Measurements from ENCODE around the gene ACVR2A.
A peak's percentile ranks its signal among the peaks of the same experiment; 100 is the strongest.

The ACVR2A gene

DNA sequence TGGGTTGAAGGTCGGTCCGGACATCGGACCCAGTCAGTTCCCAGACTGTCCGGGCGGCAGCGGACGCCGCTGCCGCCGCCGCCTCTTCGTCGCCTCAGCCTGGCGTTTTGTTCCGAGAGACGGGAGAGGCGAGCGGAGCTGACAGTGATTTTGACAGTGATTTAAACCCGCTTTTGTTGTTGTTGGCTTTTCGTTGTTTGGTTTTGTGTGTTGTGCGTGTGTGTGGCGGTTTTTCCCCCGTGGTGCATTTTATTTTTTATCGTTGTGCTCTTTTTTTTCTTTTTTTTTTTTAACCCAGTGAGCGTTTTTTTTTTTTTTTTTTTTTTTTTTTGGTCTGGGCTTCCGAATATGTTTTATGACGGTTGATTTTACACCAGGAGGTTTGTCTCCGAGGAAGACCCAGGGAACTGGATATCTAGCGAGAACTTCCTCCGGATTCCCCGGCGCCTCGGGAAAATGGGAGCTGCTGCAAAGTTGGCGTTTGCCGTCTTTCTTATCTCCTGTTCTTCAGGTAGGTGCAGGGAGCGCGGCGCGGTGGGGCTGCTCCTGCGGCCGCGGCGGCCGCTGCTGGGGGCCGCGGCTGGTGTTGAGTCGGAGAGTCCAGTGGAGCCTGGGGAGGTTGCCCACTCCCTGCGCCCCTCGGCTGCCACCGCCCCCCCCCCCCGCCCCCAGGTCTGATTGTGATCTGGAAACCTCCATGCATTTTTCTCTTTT lies at the start of gene ACVR2A:
ACVR2A (plus strand) TSS at position 333 of the 714 bp plus-strand sequence; CDS start at position 457, 124 bp downstream.
- WGBS (ENCODE audit: insufficient coverage, insufficient read length), result no CpG with 5 or more reads among the region's 51 CpGs
- Histone ChIP-seq H3K36me3 (ENCODE audit: control insufficient read depth, insufficient read depth, low read length) (no peaks in the 10 kb centered on the region), H3K4me3 (ENCODE audit: low read length) (peak within 1 kb of the TSS; percentile 44), H3K4me1 (ENCODE audit: control insufficient read depth, insufficient read depth, low read length) (0 out of 2 replicates have a peak, but pooled peaks cover 1% of the 10 kb centered on the region), H3K27me3 (ENCODE audit: control insufficient read depth, insufficient read depth, low read length) (no peaks in the 10 kb centered on the region), H3K9me3 (ENCODE audit: control insufficient read depth, insufficient read depth, low read length) (no peaks in the 10 kb centered on the region), H3K27ac (ENCODE audit: low read length) (no peak within 1 kb of the TSS)
- no peak for DNase-seq (ENCODE audit: low read depth, low spot score)

GRCh38 chr2:147800316-147800715 lies 44.5 kb upstream of the ACVR2A start:
- Histone ChIP-seq H3K4me1 (ENCODE audit: control insufficient read depth, insufficient read depth, low read length) (no peaks in the 10 kb centered on the region), H3K9me3 (ENCODE audit: control insufficient read depth, insufficient read depth, low read length) (no peaks in the 10 kb centered on the region), H3K27me3 (ENCODE audit: control insufficient read depth, insufficient read depth, low read length) (no peaks in the 10 kb centered on the region), H3K27ac (ENCODE audit: low read length) (no peak overlapping the region), H3K4me3 (ENCODE audit: low read length) (no peak overlapping the region), H3K36me3 (ENCODE audit: control insufficient read depth, insufficient read depth, low read length) (no peaks in the 10 kb centered on the region)
- no CpG with 5 or more reads among the region's 2 CpGs for WGBS (ENCODE audit: insufficient coverage, insufficient read length)
- DNase-seq (ENCODE audit: low read depth, low spot score), result no peak

GRCh38 chr2:147806846-147807245 lies 38.0 kb upstream of the ACVR2A start:
- Histone ChIP-seq H3K27ac (ENCODE audit: low read length) (no peak overlapping the region), H3K4me1 (ENCODE audit: control insufficient read depth, insufficient read depth, low read length) (peaks cover 1% of the 10 kb centered on the region), H3K4me3 (ENCODE audit: low read length) (no peak overlapping the region), H3K27me3 (ENCODE audit: control insufficient read depth, insufficient read depth, low read length) (no peaks in the 10 kb centered on the region), H3K9me3 (ENCODE audit: control insufficient read depth, insufficient read depth, low read length) (no peaks in the 10 kb centered on the region), H3K36me3 (ENCODE audit: control insufficient read depth, insufficient read depth, low read length) (no peaks in the 10 kb centered on the region)
- no peak for DNase-seq (ENCODE audit: low read depth, low spot score)
- no CpG with 5 or more reads among the region's 1 CpG for WGBS (ENCODE audit: insufficient coverage, insufficient read length)

DNA sequence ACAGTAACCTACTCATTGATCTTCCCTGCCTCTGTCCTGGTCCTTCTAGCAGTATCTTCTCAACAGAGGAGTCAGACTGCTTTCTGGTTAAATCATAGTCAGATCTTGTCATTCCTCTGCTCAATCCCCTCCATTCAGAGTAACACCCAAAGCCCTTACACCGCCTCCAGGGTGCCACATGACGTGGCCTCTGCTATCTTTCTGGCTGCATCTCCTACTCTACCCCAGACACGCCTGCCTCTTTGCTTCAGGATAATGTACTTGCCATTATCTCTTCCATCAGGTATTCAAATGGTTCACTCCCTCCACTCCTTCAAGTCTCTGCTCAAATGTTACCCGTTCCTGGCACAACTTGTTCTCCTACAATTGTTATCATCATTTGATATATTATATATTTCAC lies 36.3 kb upstream of the ACVR2A start:
- H3K27me3 ChIP-seq (ENCODE audit: control insufficient read depth, insufficient read depth, low read length), result no peaks in the 10 kb centered on the region
- H3K4me3 ChIP-seq (ENCODE audit: low read length), result no peak overlapping the region
- no CpG with 5 or more reads among the region's 4 CpGs for WGBS (ENCODE audit: insufficient coverage, insufficient read length)
- peaks cover 1% of the 10 kb centered on the region for H3K4me1 ChIP-seq (ENCODE audit: control insufficient read depth, insufficient read depth, low read length)
- H3K36me3 ChIP-seq (ENCODE audit: control insufficient read depth, insufficient read depth, low read length), result no peaks in the 10 kb centered on the region
- H3K27ac ChIP-seq (ENCODE audit: low read length), result no peak overlapping the region
- no peaks in the 10 kb centered on the region for H3K9me3 ChIP-seq (ENCODE audit: control insufficient read depth, insufficient read depth, low read length)
- no peak for DNase-seq (ENCODE audit: low read depth, low spot score)

- H3K36me3 ChIP-seq (ENCODE audit: control insufficient read depth, insufficient read depth, low read length), result no peaks in the 10 kb centered on the region
- no peak overlapping the region for H3K4me3 ChIP-seq (ENCODE audit: low read length)
- H3K9me3 ChIP-seq (ENCODE audit: control insufficient read depth, insufficient read depth, low read length), result no peaks in the 10 kb centered on the region
- peaks cover 1% of the 10 kb centered on the region for H3K4me1 ChIP-seq (ENCODE audit: control insufficient read depth, insufficient read depth, low read length)
- H3K27me3 ChIP-seq (ENCODE audit: control insufficient read depth, insufficient read depth, low read length), result no peaks in the 10 kb centered on the region
- H3K27ac ChIP-seq (ENCODE audit: low read length), result no peak overlapping the region
- DNase-seq (ENCODE audit: low read depth, low spot score), result no peak
Observed at GRCh38 chr2:147810883-147811765, 33.7 kb upstream of the ACVR2A start.

DNA sequence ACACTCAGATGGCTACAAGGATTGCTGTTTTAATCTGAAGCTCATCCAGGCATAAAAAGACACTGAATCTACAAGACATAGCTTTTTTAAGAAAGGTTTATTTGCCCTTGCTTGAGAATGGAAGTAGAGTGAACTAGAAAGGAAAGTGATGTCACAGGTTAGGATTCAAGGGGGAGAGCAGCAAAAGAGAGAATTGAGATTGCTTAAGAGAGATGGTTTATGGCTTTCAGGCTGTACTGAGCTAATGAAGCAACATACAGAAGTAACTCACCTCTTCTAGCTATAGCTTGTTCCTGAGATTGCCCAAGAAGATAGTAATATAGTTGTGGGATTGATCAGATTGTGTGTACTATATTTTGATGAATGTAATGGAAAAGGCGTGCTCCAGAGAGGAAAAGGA lies 26.1 kb upstream of the ACVR2A start:
- Histone ChIP-seq H3K4me1 (ENCODE audit: control insufficient read depth, insufficient read depth, low read length) (no peaks in the 10 kb centered on the region), H3K27me3 (ENCODE audit: control insufficient read depth, insufficient read depth, low read length) (no peaks in the 10 kb centered on the region), H3K9me3 (ENCODE audit: control insufficient read depth, insufficient read depth, low read length) (no peaks in the 10 kb centered on the region), H3K36me3 (ENCODE audit: control insufficient read depth, insufficient read depth, low read length) (no peaks in the 10 kb centered on the region), H3K4me3 (ENCODE audit: low read length) (no peak overlapping the region), H3K27ac (ENCODE audit: low read length) (no peak overlapping the region)
- DNase-seq (ENCODE audit: low read depth, low spot score), result no peak
- WGBS (ENCODE audit: insufficient coverage, insufficient read length), result 100% methylated on average over 1 of the region's 1 CpG

DNA sequence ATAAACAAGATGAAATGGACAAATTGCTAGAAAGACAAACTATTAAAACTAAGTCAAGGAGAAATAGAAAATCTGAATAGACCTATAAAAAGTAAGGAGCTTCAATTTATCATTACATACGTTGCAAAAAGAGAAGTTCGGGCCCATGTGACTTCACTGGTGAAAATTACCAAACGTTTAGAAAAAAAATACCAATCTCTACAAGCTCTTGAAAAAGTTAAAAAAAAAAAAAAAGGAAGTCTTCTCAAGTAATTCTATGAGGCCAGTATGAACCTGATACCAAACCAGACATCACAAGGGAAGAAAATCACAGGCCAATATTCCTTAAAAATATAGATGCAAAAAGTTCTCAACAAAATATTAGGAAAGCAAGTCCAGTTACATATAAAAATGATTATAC lies 20.2 kb upstream of the ACVR2A start:
- no CpG with 5 or more reads among the region's 3 CpGs for WGBS (ENCODE audit: insufficient coverage, insufficient read length)
- Histone ChIP-seq H3K27ac (ENCODE audit: low read length) (no peak overlapping the region), H3K9me3 (ENCODE audit: control insufficient read depth, insufficient read depth, low read length) (no peaks in the 10 kb centered on the region), H3K4me3 (ENCODE audit: low read length) (no peak overlapping the region), H3K27me3 (ENCODE audit: control insufficient read depth, insufficient read depth, low read length) (no peaks in the 10 kb centered on the region), H3K36me3 (ENCODE audit: control insufficient read depth, insufficient read depth, low read length) (no peaks in the 10 kb centered on the region), H3K4me1 (ENCODE audit: control insufficient read depth, insufficient read depth, low read length) (no peaks in the 10 kb centered on the region)
- DNase-seq (ENCODE audit: low read depth, low spot score), result no peak

GRCh38 chr2:147826278-147827087 lies 18.3 kb upstream of the ACVR2A start:
- Histone ChIP-seq H3K36me3 (ENCODE audit: control insufficient read depth, insufficient read depth, low read length) (no peaks in the 10 kb centered on the region), H3K27me3 (ENCODE audit: control insufficient read depth, insufficient read depth, low read length) (no peaks in the 10 kb centered on the region), H3K27ac (ENCODE audit: low read length) (no peak overlapping the region), H3K9me3 (ENCODE audit: control insufficient read depth, insufficient read depth, low read length) (no peaks in the 10 kb centered on the region), H3K4me3 (ENCODE audit: low read length) (no peak overlapping the region), H3K4me1 (ENCODE audit: control insufficient read depth, insufficient read depth, low read length) (no peaks in the 10 kb centered on the region)
- no CpG with 5 or more reads among the region's 41 CpGs for WGBS (ENCODE audit: insufficient coverage, insufficient read length)
- DNase-seq (ENCODE audit: low read depth, low spot score), result no peak

- WGBS (ENCODE audit: insufficient coverage, insufficient read length), result no CpG with 5 or more reads among the region's 16 CpGs
- no peaks in the 10 kb centered on the region for H3K4me1 ChIP-seq (ENCODE audit: control insufficient read depth, insufficient read depth, low read length)
Observed at GRCh38 chr2:147827088-147827375, 17.8 kb upstream of the ACVR2A start.

GRCh38 chr2:147829106-147829505 lies 15.7 kb upstream of the ACVR2A start:
- no peak for DNase-seq (ENCODE audit: low read depth, low spot score)
- H3K36me3 ChIP-seq (ENCODE audit: control insufficient read depth, insufficient read depth, low read length), result no peaks in the 10 kb centered on the region
- H3K4me1 ChIP-seq (ENCODE audit: control insufficient read depth, insufficient read depth, low read length), result no peaks in the 10 kb centered on the region
- no peaks in the 10 kb centered on the region for H3K9me3 ChIP-seq (ENCODE audit: control insufficient read depth, insufficient read depth, low read length)
- no peak overlapping the region for H3K27ac ChIP-seq (ENCODE audit: low read length)
- H3K27me3 ChIP-seq (ENCODE audit: control insufficient read depth, insufficient read depth, low read length), result no peaks in the 10 kb centered on the region
- no peak overlapping the region for H3K4me3 ChIP-seq (ENCODE audit: low read length)

More at GRCh38 chr2:147827088-147827375, 17.8 kb upstream of the ACVR2A start:
- H3K27me3 ChIP-seq (ENCODE audit: control insufficient read depth, insufficient read depth, low read length), result no peaks in the 10 kb centered on the region
- DNase-seq (ENCODE audit: low read depth, low spot score), result no peak
- no peaks in the 10 kb centered on the region for H3K9me3 ChIP-seq (ENCODE audit: control insufficient read depth, insufficient read depth, low read length)
- no peak overlapping the region for H3K4me3 ChIP-seq (ENCODE audit: low read length)
- H3K36me3 ChIP-seq (ENCODE audit: control insufficient read depth, insufficient read depth, low read length), result no peaks in the 10 kb centered on the region
- H3K27ac ChIP-seq (ENCODE audit: low read length), result no peak overlapping the region

All from iPS DF 6.9 (cell line).